GM10266 (cell line): Measurements from ENCODE around the gene CHST11.

Experiments
- DNase-seq: peaks from one replicate; pipeline ENCODE4 v3.0.0; 2012; ENCODE audit errors: extremely low spot score
- CTCF ChIP-seq: IDR thresholded peaks from 2 replicates; pipeline ENCODE4 v1.5.1; 2012; ENCODE audit warnings: mild to moderate bottlenecking, low read depth; ENCODE audit not compliant: control insufficient read depth, insufficient read depth; ENCODE audit errors: missing control alignments

Gene CHST11

GRCh38 chr12:104779134-104779533 lies 322.4 kb downstream of the CHST11 start:
- no peak for TF ChIP-seq CTCF
- no peak for DNase-seq

GRCh38 chr12:104782296-104782695 lies 325.5 kb downstream of the CHST11 start:
- no peak for TF ChIP-seq CTCF

GRCh38 chr12:104784592-104784991 lies 327.8 kb downstream of the CHST11 start:
- DNase-seq: no peak
- no peak for TF ChIP-seq CTCF

More at GRCh38 chr12:104782296-104782695, 325.5 kb downstream of the CHST11 start:
- DNase-seq: no peak

GRCh38 chr12:104785886-104786285 lies 329.1 kb downstream of the CHST11 start:
- no peak for DNase-seq
- no peak for TF ChIP-seq CTCF

- DNase-seq: no peak
- TF ChIP-seq CTCF: no peak
Observed at GRCh38 chr12:104786352-104786751, 329.6 kb downstream of the CHST11 start.

GRCh38 chr12:104788840-104789271 lies 332.1 kb downstream of the CHST11 start:
- DNase-seq: no peak
- no peak for TF ChIP-seq CTCF

GRCh38 chr12:104790296-104791125 lies 333.8 kb downstream of the CHST11 start:
- DNase-seq: peak; percentile 41
- peak; percentile 68 for TF ChIP-seq CTCF
